HepG2 (cell line): ENCODE data around the gene TMEM134. TPM values are rescaled to one million over a fixed set of nuclear protein-coding genes. Genes with fewer than 3 reads are reported as not detected.

ENCODE experiments used
- GPBP1L1 ChIP-seq: sonication (generic); formaldehyde crosslinking; IDR thresholded peaks from 2 replicates; pipeline ENCODE4 v1.5.0; 2020; ENCODE audit warnings: mild to moderate bottlenecking, missing genetic modification reagents
- KLF11 ChIP-seq: IDR thresholded peaks from 2 replicates; pipeline ENCODE4 v1.6.1; 2016; ENCODE audit warnings: missing compliant biosample characterization
- TCF12 ChIP-seq, 2 experiments: fragments of 450-650 bp in 1 of 2; sonication (generic) in 1 of 2; formaldehyde crosslinking in 1 of 2; IDR thresholded peaks; 2 replicates each; pipeline versions ENCODE4 v1.6.1 to v1.8.0; 2017 to 2022; ENCODE audit warnings: antibody characterized with exemption in 1 of 2, mild to moderate bottlenecking in 1 of 2, missing genetic modification reagents in 1 of 2, moderate library complexity in 1 of 2
- ZFP37 ChIP-seq: sonication (generic); formaldehyde crosslinking; IDR thresholded peaks from 2 replicates; pipeline ENCODE4 v1.4.0; 2020; ENCODE audit warnings: missing genetic modification reagents, borderline replicate concordance
- ZIK1 ChIP-seq: sonication (generic); formaldehyde crosslinking; IDR thresholded peaks from 2 replicates; pipeline ENCODE4 v1.5.0; 2020; ENCODE audit warnings: mild to moderate bottlenecking, low read depth, missing genetic modification reagents, borderline replicate concordance
- ZNF556 ChIP-seq: sonication (generic); formaldehyde crosslinking; IDR thresholded peaks from 2 replicates; pipeline ENCODE4 v1.4.0; 2020; ENCODE audit warnings: mild to moderate bottlenecking, missing genetic modification reagents, borderline replicate concordance
- ZNF747 ChIP-seq: sonication (generic); formaldehyde crosslinking; IDR thresholded peaks from 2 replicates; pipeline ENCODE4 v1.8.1; 2023; ENCODE audit warnings: missing genetic modification reagents, mild to moderate bottlenecking, borderline replicate concordance
- polyA plus RNA-seq, 8 experiments: library from polyadenylated mRNA; depleted of rRNA in 3 of 8; stranded (reverse) in 7 of 8; unstranded in 1 of 8; fragments of >200 nt; fragmentation: Illumina TruSeq in 4 of 8; extraction: Trizol in 4 of 8; gene quantifications; 2 replicates each; pipeline versions ENCODE4 v1.2.1 to v1.2.3, GENCODE V29; 2011 to 2016; ENCODE audit warnings: low read depth in 4 of 8, missing spikeins in 1 of 8, mixed read lengths in 1 of 8; ENCODE audit not compliant: insufficient read depth in 1 of 8
- total RNA-seq, 5 experiments: library from RNA; depleted of rRNA; stranded (reverse); fragments of >200 nt; fragmentation: Illumina TruSeq; extraction: Trizol; gene quantifications; 2 replicates each; pipeline ENCODE4 v1.2.3, GENCODE V29; 2016; ENCODE audit warnings: low read depth in 1 of 5
- TF ChIP-seq, protein P1 (sequence below): sonication (generic); formaldehyde crosslinking; IDR thresholded peaks from 2 replicates; pipeline ENCODE4 v1.5.1; 2020; ENCODE audit warnings: missing genetic modification reagents, mild to moderate bottlenecking, borderline replicate concordance
- TF ChIP-seq, protein P2 (sequence below): sonication (generic); formaldehyde crosslinking; IDR thresholded peaks from 2 replicates; pipeline ENCODE4 v1.5.0; 2020; ENCODE audit warnings: mild to moderate bottlenecking, missing genetic modification reagents
- TF ChIP-seq, protein P3 (sequence below): sonication (generic); formaldehyde crosslinking; IDR thresholded peaks from 2 replicates; pipeline ENCODE4 v1.4.0; 2020; ENCODE audit warnings: missing genetic modification reagents, borderline replicate concordance
- TF ChIP-seq, protein P4 (sequence below), 2 experiments: fragments of 450-650 bp in 1 of 2; sonication (generic) in 1 of 2; formaldehyde crosslinking; IDR thresholded peaks; 2 replicates each; pipeline versions ENCODE4 v1.5.0 to v1.8.0; 2020 to 2022; ENCODE audit warnings: mild to moderate bottlenecking in 1 of 2, missing genetic modification reagents in 1 of 2
- TF ChIP-seq, protein P5 (sequence below): sonication (generic); formaldehyde crosslinking; IDR thresholded peaks from 2 replicates; pipeline ENCODE4 v1.4.0; 2020; ENCODE audit warnings: missing genetic modification reagents, mild to moderate bottlenecking, borderline replicate concordance

The TMEM134 gene
- total and polyA plus RNA-seq, 2 of the 13 experiments (the other 11 are each of a cell fraction or from before 2014, with no cell fraction given): 6.9 to 26.9 TPM

GRCh38 chr11:67482827-67483798, 14.1 kb upstream of the TMEM134 start, which contains the start of gene AIP (continued):
- TF ChIP-seq, protein P1, sequence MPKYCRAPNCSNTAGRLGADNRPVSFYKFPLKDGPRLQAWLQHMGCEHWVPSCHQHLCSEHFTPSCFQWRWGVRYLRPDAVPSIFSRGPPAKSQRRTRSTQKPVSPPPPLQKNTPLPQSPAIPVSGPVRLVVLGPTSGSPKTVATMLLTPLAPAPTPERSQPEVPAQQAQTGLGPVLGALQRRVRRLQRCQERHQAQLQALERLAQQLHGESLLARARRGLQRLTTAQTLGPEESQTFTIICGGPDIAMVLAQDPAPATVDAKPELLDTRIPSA (CRISPR knock-in tag): peak; percentile 92; the same call in 1 of the 2 replicates
- TF ChIP-seq KLF11: peak; percentile 92; the same call in 1 of the 2 replicates
- peak; percentile 96; the same call in 1 of the 2 replicates for TF ChIP-seq ZIK1 (CRISPR knock-in tag)
- peak; percentile 82; the same call in 1 of the 2 replicates for TF ChIP-seq ZNF556
- TF ChIP-seq, protein P2, sequence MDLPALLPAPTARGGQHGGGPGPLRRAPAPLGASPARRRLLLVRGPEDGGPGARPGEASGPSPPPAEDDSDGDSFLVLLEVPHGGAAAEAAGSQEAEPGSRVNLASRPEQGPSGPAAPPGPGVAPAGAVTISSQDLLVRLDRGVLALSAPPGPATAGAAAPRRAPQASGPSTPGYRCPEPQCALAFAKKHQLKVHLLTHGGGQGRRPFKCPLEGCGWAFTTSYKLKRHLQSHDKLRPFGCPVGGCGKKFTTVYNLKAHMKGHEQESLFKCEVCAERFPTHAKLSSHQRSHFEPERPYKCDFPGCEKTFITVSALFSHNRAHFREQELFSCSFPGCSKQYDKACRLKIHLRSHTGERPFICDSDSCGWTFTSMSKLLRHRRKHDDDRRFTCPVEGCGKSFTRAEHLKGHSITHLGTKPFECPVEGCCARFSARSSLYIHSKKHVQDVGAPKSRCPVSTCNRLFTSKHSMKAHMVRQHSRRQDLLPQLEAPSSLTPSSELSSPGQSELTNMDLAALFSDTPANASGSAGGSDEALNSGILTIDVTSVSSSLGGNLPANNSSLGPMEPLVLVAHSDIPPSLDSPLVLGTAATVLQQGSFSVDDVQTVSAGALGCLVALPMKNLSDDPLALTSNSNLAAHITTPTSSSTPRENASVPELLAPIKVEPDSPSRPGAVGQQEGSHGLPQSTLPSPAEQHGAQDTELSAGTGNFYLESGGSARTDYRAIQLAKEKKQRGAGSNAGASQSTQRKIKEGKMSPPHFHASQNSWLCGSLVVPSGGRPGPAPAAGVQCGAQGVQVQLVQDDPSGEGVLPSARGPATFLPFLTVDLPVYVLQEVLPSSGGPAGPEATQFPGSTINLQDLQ: no peak
- TF ChIP-seq, protein P3, sequence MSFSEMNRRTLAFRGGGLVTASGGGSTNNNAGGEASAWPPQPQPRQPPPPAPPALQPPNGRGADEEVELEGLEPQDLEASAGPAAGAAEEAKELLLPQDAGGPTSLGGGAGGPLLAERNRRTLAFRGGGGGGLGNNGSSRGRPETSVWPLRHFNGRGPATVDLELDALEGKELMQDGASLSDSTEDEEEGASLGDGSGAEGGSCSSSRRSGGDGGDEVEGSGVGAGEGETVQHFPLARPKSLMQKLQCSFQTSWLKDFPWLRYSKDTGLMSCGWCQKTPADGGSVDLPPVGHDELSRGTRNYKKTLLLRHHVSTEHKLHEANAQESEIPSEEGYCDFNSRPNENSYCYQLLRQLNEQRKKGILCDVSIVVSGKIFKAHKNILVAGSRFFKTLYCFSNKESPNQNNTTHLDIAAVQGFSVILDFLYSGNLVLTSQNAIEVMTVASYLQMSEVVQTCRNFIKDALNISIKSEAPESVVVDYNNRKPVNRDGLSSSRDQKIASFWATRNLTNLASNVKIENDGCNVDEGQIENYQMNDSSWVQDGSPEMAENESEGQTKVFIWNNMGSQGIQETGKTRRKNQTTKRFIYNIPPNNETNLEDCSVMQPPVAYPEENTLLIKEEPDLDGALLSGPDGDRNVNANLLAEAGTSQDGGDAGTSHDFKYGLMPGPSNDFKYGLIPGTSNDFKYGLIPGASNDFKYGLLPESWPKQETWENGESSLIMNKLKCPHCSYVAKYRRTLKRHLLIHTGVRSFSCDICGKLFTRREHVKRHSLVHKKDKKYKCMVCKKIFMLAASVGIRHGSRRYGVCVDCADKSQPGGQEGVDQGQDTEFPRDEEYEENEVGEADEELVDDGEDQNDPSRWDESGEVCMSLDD (CRISPR knock-in tag): peak; percentile 79; the same call in 1 of the 2 replicates
- TF ChIP-seq ZFP37 (CRISPR knock-in tag): peak; percentile 81; the same call in 1 of the 2 replicates
- no peak for TF ChIP-seq TCF12 (IDR thresholded peaks at IDR 0.05)
- TF ChIP-seq TCF12 (CRISPR knock-in tag; IDR thresholded peaks at IDR 0.05): no peak; the same call in 1 of the 2 replicates
- peak; percentile 95 for TF ChIP-seq ZNF747 (CRISPR knock-in tag)
- TF ChIP-seq, protein P4, sequence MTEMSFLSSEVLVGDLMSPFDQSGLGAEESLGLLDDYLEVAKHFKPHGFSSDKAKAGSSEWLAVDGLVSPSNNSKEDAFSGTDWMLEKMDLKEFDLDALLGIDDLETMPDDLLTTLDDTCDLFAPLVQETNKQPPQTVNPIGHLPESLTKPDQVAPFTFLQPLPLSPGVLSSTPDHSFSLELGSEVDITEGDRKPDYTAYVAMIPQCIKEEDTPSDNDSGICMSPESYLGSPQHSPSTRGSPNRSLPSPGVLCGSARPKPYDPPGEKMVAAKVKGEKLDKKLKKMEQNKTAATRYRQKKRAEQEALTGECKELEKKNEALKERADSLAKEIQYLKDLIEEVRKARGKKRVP (CRISPR knock-in tag; IDR thresholded peaks at IDR 0.05): peak in 1 of 2 experiments; percentile 46; a peak in 1 of 4 replicates
- TF ChIP-seq GPBP1L1: no peak
- TF ChIP-seq, protein P5, sequence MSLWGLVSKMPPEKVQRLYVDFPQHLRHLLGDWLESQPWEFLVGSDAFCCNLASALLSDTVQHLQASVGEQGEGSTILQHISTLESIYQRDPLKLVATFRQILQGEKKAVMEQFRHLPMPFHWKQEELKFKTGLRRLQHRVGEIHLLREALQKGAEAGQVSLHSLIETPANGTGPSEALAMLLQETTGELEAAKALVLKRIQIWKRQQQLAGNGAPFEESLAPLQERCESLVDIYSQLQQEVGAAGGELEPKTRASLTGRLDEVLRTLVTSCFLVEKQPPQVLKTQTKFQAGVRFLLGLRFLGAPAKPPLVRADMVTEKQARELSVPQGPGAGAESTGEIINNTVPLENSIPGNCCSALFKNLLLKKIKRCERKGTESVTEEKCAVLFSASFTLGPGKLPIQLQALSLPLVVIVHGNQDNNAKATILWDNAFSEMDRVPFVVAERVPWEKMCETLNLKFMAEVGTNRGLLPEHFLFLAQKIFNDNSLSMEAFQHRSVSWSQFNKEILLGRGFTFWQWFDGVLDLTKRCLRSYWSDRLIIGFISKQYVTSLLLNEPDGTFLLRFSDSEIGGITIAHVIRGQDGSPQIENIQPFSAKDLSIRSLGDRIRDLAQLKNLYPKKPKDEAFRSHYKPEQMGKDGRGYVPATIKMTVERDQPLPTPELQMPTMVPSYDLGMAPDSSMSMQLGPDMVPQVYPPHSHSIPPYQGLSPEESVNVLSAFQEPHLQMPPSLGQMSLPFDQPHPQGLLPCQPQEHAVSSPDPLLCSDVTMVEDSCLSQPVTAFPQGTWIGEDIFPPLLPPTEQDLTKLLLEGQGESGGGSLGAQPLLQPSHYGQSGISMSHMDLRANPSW (CRISPR knock-in tag): peak; percentile 48; the same call in 1 of the 2 replicates
